GM18502 (cell line): Measurements from ENCODE around the gene BEST4.
A peak's percentile ranks its signal among the peaks of the same experiment; 100 is the strongest.
"Not testable (repeated sequence)": the region's sequence is repeated elsewhere in the genome, so short reads cannot be mapped to it uniquely, and the experiment has no call there.

Experiments used
- ATAC-seq: cut with Tn5 transposase; IDR thresholded peaks from one replicate; pipeline ENCODE4 v1.9.1; 2021; ENCODE audit warnings: mild to moderate bottlenecking; ENCODE audit not compliant: unreplicated experiment, poor library complexity

The BEST4 gene

GRCh38 chr1:44819608-44820327 is 31.8 kb upstream of the BEST4 start:
- peak; percentile 88 for ATAC-seq

DNA sequence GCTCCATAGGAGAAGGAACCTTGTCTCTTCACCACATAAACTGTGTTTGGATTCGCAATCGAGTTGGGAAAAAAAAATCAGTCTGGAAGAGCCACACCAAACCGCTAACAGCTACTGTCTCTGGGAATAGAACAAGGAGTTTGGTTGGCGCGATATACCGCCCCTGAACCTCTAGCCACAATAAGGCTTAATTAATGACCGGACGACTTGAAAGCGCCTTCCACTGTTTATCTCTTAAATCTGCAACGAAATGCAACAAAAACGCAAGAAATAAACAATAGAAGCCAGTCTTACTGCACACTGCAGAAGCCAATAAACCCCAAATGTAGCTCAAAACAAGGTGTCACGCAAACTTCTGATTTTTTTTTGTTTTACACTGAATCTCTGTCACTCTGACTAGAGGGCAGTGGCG is 31.2 kb upstream of the BEST4 start:
- ATAC-seq, result no peak

- no peak for ATAC-seq
Observed at GRCh38 chr1:44817771-44818495, 30.0 kb upstream of the BEST4 start.

GRCh38 chr1:44817307-44817706 is 29.3 kb upstream of the BEST4 start:
- no peak for ATAC-seq

DNA sequence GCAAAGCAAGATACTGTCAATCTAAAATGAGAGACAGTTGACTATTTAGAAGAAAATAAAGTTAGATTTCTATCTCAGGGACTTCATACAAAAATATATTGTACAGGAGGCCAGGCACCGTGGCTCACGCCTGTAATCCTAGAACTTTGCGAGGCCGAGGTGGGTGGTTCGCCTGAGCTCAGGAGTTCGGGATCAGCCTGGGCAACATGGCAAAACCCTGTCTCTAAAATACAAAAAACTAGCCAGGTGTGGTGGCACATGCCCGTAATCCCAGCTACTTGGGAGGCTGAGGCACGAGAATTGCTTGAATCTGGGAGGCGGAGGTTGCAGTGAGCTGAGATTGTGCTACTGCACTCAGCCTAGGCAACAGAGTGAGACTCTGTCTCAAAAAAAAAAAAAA is 28.0 kb upstream of the BEST4 start:
- ATAC-seq, result not testable (repeated sequence)

- ATAC-seq, result no peak
Observed at GRCh38 chr1:44812822-44813543, 25.0 kb upstream of the BEST4 start.

DNA sequence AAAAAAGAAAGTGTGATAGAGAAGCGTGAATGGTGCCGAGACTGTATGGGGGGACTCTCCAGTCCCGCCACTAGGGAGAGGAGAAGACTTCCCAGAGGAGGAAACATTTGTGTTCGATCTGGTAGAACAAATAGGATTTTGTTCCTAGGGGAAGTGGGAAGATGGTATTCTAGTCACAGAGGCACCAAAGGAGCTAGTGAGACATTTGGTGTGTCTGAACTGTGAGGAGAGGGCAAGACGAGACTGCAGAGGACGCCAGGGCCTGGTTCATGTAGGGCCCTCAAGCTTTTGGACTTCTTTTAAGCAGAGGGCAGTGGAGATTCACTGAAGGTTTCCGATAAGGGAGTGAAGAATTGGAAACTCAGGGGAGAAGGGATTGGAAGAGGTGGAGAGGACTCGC is 23.3 kb upstream of the BEST4 start:
- ATAC-seq, result no peak

GRCh38 chr1:44810762-44811105 is 22.8 kb upstream of the BEST4 start:
- ATAC-seq, result not testable (repeated sequence)

GRCh38 chr1:44810101-44810761 is 22.3 kb upstream of the BEST4 start:
- no peak for ATAC-seq

GRCh38 chr1:44808938-44809917 is 21.3 kb upstream of the BEST4 start:
- ATAC-seq, result peak; percentile 62

GRCh38 chr1:44808063-44808937 is 20.3 kb upstream of the BEST4 start, which contains the start of gene BTBD19:
BTBD19 (plus strand) TSS chr1:44808523; CDS start chr1:44808821, 298 bp downstream.
- ATAC-seq, result peak; percentile 23

- ATAC-seq, result peak; percentile 42
Observed at GRCh38 chr1:44807364-44808062, 19.5 kb upstream of the BEST4 start.

- ATAC-seq, result no peak
Observed at GRCh38 chr1:44806704-44807363, 18.9 kb upstream of the BEST4 start, which contains the start of gene DYNLT4. DYNLT4 (minus strand) TSS chr1:44807351; CDS start chr1:44806668, 683 bp downstream.

GRCh38 chr1:44806025-44806703 is 18.2 kb upstream of the BEST4 start:
- no peak for ATAC-seq

DNA sequence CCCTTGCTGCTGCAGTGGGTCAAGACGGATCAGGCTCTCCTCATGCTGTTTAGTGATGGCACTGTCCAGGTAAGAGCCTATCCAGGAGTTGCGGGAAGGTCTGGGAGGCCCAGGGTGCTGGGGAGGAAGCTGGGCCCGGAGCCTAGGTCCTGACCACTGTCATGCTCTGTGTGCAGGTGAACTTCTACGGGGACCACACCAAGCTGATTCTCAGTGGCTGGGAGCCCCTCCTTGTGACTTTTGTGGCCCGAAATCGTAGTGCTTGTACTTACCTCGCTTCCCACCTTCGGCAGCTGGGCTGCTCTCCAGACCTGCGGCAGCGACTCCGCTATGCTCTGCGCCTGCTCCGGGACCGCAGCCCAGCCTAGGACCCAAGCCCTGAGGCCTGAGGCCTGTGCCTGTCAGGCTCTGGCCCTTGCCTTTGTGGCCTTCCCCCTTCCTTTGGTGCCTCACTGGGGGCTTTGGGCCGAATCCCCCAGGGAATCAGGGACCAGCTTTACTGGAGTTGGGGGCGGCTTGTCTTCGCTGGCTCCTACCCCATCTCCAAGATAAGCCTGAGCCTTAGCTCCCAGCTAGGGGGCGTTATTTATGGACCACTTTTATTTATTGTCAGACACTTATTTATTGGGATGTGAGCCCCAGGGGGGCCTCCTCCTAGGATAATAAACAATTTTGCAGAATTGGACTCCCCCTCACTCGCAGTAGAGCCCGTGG is 17.5 kb upstream of the BEST4 start:
- ATAC-seq, result no peak
